Fibroblast of skin of abdomen (primary cell): ENCODE data around the gene COL6A3.

Experiments used
- DNase-seq: peaks from one replicate; pipeline ENCODE4 v3.0.0-alpha.2; 2013

The COL6A3 gene

GRCh38 chr2:237441605-237442274 is 27.8 kb upstream of the COL6A3 start:
- peak; percentile 80 for DNase-seq

GRCh38 chr2:237440819-237441281 is 26.9 kb upstream of the COL6A3 start:
- peak; percentile 37 for DNase-seq

GRCh38 chr2:237438080-237438940 is 24.3 kb upstream of the COL6A3 start:
- DNase-seq = no peak

GRCh38 chr2:237437566-237437965 is 23.6 kb upstream of the COL6A3 start:
- DNase-seq = no peak

GRCh38 chr2:237435844-237436587 is 22.1 kb upstream of the COL6A3 start:
- peak; percentile 76 for DNase-seq

GRCh38 chr2:237434866-237435311 is 20.9 kb upstream of the COL6A3 start:
- DNase-seq = peak; percentile 83

- no peak for DNase-seq
Observed at GRCh38 chr2:237433920-237434676, 20.1 kb upstream of the COL6A3 start.

- DNase-seq = peak; percentile 93
Observed at GRCh38 chr2:237432484-237433092, 18.6 kb upstream of the COL6A3 start.

GRCh38 chr2:237431837-237432236 is 17.9 kb upstream of the COL6A3 start:
- DNase-seq = no peak

- DNase-seq = peak; percentile 83
Observed at GRCh38 chr2:237431372-237431771, 17.4 kb upstream of the COL6A3 start.

- no peak for DNase-seq
Observed at GRCh38 chr2:237430861-237431260, 16.9 kb upstream of the COL6A3 start.

- no peak for DNase-seq
Observed at GRCh38 chr2:237429753-237430152, 15.8 kb upstream of the COL6A3 start.

- no peak for DNase-seq
Observed at GRCh38 chr2:237427769-237428506, 14.0 kb upstream of the COL6A3 start.

- DNase-seq = no peak
Observed at GRCh38 chr2:237426517-237426916, 12.6 kb upstream of the COL6A3 start.

GRCh38 chr2:237425320-237425719 is 11.4 kb upstream of the COL6A3 start:
- DNase-seq = no peak

GRCh38 chr2:237424544-237424943 is 10.6 kb upstream of the COL6A3 start:
- no peak for DNase-seq

GRCh38 chr2:237423891-237424290 is 9.9 kb upstream of the COL6A3 start:
- no peak for DNase-seq

- DNase-seq = no peak
Observed at GRCh38 chr2:237422309-237422708, 8.3 kb upstream of the COL6A3 start.

- DNase-seq = peak; percentile 86
Observed at GRCh38 chr2:237421542-237422116, 7.7 kb upstream of the COL6A3 start.

GRCh38 chr2:237418300-237418699 is 4.3 kb upstream of the COL6A3 start:
- no peak for DNase-seq
